ENCODE data around the gene TIAM2.

DNA sequence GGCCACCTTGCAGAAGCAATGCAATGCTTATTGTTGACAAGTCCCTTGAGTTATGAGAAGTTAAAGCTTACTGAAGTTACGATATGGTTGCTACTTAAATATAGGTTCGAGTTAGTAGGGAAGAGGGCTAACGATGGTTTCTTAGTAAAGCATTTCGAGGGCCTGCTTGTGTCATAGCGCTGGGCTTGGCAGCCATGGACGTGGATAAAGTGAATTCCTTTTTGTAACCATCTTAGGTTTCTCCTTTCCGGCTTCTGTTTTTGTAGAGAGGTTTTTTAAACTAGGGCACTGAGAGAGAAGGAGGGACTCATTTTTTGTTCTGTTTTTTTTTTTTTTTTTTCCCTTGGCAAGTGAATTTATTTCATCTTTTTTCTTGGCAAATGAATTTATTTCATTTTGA lies 27.6 kb downstream of the TIAM2 start:
- no peak for TF ChIP-seq PML (IDR thresholded peaks at IDR 0.05; ENCODE audit: low read length)
- TF ChIP-seq EGR1 (conservative IDR thresholded peaks at IDR 0.05) = no peak
- no peak for TF ChIP-seq RBFOX2 (IDR thresholded peaks at IDR 0.05; ENCODE audit: low read depth, low read length)
- TF ChIP-seq ATF2 (CRISPR knock-in tag; IDR thresholded peaks at IDR 0.05) = no peak
- no peak for TF ChIP-seq MAX (CRISPR knock-in tag; IDR thresholded peaks at IDR 0.05)

Data from K562 (cell line).